HG03460 (cell line): ENCODE results near the gene MSH4.
"Not testable (repeated sequence)": the region's sequence is repeated elsewhere in the genome, so short reads cannot be mapped to it uniquely, and the experiment has no call there.

Source experiments
- ATAC-seq: cut with Tn5 transposase; IDR thresholded peaks from one replicate; pipeline ENCODE4 v1.9.1; 2021; ENCODE audit not compliant: unreplicated experiment

Gene MSH4

DNA sequence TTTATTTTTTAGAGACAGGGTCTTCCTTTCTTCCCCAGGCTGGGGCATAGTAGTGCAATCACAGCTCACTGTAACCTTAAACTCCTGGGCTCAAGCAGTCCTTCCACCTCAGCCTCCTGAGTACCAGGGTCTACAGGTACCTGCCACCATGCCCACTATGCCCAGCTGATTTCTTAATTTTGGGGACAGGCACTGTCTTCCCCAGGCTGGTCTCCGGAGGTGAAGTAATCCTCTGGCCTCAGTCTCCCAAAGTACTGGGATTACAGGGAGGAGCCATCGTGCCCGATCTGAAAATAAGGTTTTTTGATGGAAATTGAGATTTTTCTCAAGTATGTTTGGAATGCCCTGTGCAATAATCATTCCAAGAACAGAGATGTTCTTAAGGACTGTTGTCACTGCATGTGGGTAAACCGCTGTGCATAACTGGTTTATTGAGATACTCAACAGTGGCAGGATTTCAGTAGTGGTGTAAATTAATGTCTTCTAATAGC, 934 bp upstream of the MSH4 start:
- ATAC-seq: no peak

DNA sequence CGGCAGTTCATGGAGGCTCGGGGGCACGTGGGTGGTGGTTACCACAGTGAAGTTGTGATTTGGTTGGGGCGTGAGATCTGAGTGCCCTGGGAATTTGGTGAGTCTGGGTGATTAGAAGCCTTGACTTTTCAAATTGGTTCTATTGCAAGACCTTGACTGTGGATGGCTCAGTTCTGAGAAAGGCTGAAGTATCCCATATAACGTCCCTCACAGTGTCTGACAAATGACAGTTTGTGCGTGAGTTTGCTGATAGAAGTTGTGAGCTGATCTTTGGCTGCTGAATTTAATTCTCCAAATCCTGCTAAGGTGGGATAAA, 549 bp downstream of the MSH4 start:
- no peak for ATAC-seq

DNA sequence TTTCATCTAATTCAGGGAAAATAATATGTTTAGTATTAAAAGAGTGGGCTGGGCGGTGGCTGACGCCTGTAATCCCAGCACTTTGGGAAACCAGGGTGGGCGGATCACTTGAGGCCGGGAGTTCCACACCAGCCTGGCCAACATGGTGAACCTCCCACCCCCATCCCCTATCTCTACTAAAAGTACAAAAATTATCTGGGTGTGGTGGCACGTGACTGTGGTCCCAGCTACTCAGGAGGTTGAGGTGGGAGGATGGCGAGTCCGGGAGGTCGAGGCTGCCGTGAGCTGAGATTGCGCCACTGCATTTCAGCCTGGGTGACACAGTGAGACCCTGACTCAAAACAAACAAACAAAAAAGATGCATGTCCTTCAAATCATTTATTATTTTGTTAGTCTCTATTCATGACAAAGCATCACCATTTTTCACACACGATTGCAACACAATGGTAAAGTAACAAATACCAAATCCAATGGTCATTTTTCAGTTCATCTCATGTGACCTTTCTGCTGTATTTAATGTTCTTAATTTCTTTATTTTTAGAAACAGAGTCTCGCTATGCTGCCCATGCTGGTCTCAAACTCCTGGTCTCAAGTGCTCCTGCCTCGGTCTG, 1.0 kb downstream of the MSH4 start:
- ATAC-seq: no peak

DNA sequence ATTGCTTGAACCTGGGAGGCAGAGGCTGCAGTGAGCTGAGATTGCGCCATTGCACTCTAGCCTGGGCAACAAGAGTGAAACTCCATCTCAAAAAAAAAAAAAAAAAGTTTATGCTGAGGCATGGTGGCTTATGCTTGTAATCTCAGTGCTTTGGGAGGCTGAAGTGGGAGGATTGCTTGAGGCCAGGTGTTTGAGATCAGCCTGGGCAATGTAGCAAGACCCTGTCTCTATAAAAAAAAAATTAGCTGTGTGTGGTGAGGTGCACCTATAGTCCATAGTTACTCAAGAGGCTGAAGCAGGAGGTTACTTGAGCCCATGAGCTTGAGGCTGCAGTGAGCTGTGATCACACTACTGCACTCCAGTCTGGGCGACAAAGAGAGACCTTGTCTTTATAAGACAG, 4.8 kb downstream of the MSH4 start:
- not testable (repeated sequence) for ATAC-seq

DNA sequence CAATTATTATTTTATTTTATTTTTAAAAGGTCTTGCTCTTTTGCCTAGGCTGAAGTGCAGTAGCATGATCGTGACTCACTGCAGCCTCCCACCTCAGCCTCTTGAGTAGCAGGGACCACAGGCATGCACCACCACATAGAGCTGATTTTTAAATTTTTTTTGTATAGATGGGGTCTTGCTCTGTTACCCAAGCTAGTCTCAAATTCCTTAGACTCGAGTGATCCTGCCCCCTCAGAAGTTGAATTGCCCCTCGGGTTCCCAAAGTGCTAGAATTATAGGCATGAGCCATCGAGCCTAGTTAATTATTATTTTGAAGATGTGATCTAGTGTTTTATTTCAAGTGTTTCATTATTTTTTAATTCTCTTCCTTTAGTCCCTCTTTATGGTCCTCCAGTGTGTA, 12.2 kb downstream of the MSH4 start:
- no peak for ATAC-seq

DNA sequence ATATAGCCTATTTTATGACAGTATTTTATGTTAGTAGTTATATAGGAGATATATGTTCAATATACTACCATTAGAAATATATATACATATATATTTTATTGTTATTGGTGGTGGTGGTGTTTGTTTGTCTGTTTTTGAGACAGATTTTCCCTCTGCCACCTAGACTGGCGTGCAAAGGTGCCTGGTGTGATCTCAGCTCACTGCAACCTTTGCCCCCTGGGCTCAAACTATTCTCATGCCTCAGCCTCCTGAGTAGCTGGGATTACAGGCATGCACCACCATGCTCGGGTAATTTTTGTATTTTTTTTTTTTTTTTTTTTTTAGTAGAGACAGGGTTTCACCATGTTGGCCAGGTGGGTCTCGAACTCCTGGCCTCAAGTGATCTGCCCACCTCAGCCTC, 13.4 kb downstream of the MSH4 start:
- ATAC-seq: not testable (repeated sequence)

DNA sequence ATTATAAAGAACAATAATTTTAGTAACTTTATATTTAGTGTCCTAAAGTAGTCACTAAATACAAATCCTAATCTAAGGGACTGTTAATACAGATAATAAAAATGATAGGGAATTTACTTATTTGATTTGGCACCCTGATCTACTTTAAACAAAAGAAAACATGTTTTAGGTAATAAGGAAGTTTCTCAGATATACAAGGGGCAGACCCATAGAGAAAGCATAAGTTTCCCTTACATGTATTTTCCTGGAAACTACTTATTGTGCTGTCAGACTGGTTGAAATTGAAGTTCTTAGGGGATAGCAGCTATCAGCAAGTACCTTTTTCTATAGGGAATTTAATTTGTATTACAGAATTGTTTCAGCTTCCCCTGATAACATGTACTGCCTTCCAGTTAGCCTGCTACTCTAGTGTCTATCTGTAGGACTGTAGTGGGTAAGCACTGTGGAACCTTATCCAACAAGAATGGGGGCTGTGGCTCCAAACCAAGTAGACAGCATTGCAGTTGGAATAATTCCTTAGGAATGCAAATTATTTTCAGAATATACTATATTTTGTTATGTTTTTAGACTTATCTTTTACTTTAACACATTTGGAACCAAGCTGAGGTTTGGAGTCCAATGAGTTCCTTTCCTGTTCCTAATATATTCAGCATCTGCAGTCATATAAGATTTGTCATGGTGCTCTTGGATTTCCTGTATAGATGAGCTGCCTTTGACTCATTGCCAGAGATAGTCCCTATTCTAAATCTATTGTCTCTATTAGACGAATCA, 14.7 kb downstream of the MSH4 start:
- no peak for ATAC-seq

DNA sequence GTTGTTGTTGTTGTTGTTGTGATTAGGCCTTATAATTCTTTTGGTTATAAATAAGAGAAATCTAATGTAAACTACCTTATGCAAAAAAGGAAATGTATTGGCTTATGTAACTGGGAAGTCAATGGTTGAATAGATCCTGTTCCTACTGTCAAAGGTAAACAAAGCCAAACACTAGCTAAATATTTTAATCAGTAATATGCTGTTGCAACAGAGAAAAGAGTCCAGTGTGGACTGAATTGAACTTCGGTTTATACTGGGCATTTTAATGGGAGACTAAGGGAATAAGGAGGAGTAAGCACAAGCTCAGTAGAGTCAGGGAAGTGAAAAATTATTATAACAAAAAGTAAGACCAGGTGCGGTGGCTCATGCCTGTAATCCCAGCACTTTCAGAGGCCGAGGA, 15.4 kb downstream of the MSH4 start:
- ATAC-seq: no peak

DNA sequence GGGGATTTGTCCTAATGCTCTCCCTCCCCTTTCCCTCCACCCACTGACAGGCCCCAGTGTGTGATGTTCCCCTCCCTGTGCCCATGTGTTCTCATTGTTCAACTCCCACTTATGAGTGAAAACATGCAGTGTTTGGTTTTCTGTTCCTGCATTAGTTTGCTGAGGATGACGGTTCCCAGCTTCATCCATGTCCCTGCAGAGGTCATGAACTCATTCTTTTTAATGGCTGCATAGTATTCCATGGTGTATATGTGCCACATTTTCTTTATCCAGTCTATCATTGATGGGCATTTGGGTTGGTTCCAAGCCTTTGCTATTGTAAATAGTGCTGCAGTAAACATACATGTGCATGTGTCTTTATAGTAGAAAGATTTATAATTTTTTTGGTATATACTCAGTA, 26.9 kb downstream of the MSH4 start:
- not testable (repeated sequence) for ATAC-seq

DNA sequence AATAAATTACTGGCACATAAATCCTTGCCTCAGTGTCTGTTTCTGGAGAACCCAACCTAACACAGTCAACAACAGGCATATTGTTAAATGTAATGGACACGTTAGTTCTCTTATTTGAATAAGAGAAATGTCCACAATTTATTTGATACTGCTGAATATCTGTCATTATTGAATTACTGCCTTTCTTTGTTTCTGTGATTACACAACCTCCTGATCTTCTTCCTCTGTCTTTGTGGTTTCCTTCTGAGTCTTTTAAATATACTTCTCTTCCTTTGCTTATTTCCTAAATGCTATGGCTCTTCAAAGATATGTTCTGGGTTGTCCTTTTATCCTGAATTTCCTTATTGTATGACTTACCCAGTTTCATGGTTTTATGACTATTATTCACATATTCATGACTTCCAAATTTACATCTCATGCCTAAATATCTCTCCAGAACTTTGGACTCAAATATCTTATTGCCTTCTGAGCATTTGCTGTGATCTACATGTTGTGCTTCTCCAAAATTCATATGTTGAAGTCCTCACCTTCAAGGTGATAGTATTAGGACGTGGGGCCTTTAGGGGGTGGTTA, 39.9 kb downstream of the MSH4 start:
- ATAC-seq: no peak

DNA sequence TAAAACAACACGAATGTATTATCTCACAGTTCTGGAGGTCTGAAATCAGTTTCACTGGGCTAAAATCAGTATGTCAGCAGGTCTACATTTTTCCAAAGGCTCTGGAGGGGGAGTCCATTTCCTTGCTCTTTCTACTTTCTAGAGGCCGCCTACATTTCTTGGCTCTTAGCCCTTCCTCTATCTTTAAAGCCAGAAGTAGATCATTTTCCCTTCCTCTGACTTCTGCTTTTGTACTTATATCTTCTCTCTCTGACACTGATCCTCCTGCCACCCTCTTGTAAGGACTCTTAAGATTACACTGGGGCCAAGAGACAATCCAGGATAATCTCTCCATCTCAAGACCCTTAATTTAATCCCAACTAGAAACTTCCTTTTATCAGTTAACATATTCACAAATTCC, 41.4 kb downstream of the MSH4 start:
- no peak for ATAC-seq

DNA sequence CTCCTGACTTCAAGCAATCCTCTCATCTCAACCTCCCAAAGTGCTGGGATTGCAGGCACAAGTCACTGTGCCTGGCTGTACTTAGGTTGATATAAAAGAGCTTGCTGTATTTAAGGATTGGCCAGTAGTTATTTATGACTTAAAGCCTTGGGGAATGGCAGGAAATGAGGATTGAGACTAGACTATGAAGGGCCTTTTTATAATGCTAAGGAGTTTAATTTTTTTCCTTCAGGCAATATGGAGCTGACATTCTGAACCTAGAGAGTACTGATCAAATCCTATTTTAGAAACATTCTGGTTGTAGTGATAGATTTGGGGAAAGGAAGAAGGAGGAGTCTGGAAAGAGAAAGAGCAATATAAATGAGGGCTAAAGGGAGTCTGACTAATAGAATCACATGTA, 44.7 kb downstream of the MSH4 start:
- ATAC-seq: no peak

DNA sequence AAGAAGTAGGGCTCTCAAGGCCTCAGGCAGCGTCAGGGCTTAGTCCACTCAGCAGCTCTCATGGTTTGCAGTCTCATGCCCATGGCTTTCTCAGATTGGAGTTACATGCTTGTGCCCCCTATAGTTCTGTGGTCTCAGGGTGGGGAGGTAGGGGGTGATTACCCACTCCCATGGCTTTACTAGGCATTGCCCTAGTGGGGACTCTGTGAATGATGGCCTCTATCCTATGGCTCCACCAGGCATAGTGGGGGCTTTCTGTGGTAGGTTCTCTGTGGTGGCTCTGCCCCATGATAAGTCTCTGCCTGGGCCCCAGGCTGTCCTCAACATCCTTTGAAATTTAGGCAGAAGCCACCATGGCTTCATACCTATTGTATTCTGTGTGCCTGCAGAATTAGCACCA, 48.9 kb downstream of the MSH4 start:
- no peak for ATAC-seq

DNA sequence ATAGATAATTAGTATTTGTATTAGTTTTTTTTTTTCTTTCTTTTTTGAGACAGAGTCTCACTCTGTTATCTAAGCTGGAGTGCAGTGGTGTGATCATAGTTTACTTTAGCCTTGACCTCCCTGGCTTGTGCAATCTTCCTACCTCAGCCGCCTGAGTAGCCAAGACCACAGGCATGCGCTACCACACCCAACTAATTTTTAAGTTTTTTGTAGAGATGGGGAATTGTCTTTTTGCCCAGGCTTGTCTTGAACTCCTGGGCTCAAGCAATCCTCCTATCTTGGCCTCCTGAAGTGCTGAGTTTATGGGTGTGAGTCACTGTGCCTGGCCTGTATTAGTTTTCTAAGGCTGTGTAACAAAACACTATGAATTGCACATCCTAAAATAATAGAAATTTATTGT, 58.3 kb downstream of the MSH4 start:
- ATAC-seq: no peak

DNA sequence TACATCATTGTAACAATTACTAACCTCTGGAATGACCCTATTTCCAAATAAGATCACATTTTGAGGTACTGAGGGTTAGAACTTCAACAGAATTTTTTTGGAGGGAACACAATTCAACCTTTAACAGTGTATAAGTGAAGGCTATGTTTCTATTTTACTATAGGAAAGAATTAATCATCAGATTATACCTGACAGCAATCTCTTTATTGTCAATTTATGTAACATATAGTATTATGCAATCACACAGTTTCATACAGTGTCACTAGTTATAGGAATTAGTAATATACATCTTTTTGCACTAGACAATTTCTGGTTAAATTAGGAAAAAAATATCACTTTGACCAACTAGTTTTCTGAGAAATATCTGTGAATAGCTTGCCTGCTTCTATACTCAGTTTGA, 59.1 kb downstream of the MSH4 start:
- no peak for ATAC-seq

DNA sequence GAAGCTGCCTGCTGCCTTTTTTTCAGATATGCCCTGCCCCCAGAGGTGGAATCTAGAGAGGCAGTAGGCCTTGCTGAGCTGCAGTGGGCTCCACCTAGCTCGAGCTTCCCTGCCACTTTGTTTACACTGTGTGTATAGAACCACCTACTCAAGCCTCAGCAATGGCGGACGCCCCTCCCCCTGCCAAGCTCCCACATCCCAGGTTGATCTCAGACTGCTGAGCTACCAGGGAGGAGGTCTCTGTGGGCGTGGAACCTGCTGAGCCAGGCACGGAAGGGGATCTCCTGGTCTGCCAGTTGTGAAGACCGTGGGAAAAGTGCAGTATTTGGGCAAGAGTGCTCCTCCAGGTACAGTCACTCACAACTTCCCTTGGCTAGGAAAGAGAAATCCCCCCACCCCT, 65.1 kb downstream of the MSH4 start:
- no peak for ATAC-seq

DNA sequence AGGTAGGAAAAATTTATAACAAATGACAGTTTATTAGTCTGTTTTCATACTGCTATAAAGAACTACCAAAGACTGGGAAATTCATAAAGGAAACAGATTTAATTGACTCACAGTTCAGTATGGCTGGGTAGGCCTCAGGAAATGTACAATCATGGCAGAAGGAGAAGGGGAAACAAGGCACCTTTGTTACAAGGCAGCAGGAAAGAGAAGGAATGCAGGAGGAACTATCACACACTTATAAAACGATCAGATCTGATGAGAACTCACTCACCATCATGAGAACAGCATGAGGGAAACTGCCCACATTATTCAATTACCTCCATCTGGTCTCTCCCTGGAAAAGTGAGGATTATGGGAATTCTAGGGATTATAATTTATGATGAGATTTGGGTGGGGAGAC, 74.3 kb downstream of the MSH4 start:
- ATAC-seq: no peak

DNA sequence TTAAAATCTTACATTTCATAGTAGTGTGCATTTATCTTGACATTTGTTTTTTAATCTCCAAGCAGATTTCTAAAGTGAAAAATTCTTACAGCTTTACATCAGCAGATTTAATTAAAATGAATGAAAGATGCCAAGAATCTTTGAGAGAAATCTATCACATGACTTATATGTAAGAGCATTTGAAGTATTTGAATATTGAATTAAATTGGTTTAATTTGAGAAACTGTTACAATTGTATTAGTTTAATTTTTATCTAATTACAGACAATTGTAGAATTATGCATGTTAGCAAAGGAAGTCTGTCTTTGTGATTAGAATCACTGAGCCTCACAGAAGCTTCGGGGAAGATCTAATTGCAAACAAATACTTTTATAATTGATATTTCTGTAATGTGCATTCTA, 83.3 kb downstream of the MSH4 start:
- no peak for ATAC-seq

DNA sequence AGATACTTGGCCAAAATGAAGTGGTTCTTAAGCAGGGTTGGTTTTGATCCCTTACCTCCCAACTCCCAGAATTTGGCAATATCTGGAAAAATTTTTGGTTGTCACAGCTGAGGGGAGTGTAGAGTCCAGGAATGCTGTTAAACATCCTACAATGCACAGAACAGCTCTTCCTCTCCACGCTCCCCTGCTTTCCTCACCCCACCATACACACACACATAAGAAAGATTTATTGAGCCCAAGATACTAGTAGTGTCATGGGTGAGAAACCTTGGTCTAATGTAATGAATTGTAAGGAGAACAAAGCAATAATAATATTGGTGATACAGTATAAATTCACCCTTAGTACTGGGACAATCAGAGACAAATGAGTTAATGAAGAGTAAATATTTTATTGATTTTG, 87.8 kb downstream of the MSH4 start:
- no peak for ATAC-seq

DNA sequence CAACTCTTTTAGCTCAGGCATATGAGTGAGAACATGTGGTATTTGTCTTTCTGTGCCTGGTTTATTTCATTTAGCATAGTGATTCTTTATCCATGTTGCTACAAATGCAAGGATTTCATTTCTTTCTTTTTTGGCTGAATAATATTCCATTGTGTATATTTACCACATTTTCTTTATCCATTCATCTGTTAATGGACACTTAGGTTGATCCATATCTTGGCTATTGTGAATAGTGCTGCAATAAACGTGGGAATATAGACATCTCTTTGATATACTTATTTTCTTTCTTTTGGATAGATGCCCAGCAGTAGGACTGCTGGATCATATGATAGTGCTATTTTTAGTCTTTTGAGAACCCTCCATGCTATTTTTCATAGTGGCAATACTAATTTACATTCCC, 104.7 kb downstream of the MSH4 start:
- no peak for ATAC-seq

DNA sequence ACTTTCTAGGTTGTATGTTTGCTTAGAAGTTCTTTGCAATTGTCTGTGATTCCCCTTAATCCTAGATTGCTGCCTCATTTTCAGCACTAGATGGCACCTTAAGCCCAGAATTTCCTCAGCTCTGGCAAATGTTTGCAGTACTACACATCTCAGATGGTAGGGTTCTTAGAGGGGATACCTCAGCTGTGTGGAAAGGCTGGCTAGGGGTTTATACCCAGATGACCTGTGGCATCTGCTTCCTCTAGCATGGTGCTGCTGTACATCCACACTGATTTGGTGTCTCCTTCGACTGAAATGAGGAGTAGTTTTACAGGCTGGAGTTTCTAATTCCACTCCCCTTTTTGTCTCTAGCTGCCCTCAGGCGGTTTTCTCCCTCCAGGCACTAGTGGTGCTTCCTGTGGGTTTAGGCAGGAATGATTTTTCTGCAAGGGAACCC, 112.1 kb downstream of the MSH4 start:
- ATAC-seq: peak; percentile 84

DNA sequence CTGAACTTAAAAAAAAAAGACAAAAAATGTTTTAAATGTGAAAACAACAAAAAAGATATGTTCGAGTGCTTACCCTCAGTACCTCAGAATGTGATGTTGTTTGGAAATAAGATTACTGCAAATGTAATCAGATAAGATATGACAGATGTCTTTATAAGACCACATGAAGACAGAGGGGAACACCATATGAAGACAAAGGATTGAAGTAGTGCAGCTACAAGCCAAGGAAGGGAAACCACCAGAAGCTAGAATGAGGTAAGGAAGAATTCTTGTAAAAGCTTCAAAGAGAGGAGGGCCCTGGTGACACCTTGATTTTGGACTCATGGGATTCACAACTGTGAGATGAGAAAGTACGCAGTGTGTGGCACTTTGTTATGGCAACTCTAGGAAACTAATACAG, 120.2 kb downstream of the MSH4 start:
- no peak for ATAC-seq

DNA sequence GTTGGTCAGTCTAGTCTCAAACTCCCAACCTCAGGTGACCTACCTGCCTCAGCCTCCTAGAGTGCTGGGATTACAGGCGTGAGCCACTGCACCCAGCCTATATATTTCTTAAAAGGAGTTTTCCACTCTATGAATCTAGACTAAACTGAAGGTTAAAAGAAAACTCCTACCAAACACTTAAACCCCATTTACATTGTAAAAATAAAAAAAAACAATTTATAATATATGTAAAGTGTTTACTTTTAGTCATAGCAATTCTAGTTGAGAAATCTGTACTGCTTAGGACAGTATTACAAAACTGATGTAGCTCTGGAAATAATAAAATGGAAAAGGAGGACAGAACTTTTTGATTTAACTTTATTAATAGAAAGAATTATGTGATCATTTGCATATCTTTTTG, 126.0 kb downstream of the MSH4 start:
- ATAC-seq: no peak
